Small intestine (tissue), 7 donors: Measurements from ENCODE around the gene CBX8. TPM values are rescaled to one million over a fixed set of nuclear protein-coding genes. Genes with fewer than 3 reads are reported as not detected.

Experiments used
- DNase-seq, 2 donors: peaks; one replicate each; pipeline versions ENCODE4 v3.0.0 to v3.0.0-alpha.2; 2013
- FAIRE-seq: peaks from 2 replicates; lab custom pipeline; 2012; peaks lifted over from hg19 to GRCh38; lab: Jason Lieb, UNC
- H3K27ac ChIP-seq, 3 donors: one replicate each; pipeline ENCODE4 v1.5.1; 2013; ENCODE audit warnings: low read length in 2 of 3, mild to moderate bottlenecking in 2 of 3, control low read depth in 1 of 3, inconsistent platforms in 1 of 3, low read depth in 1 of 3, moderate library complexity in 1 of 3
- H3K27me3 ChIP-seq, 3 donors: one replicate each; pipeline ENCODE4 v1.6.1; 2013; ENCODE audit warnings: low read length in 3 of 3, inconsistent platforms in 1 of 3; ENCODE audit not compliant: control insufficient read depth in 3 of 3, insufficient read depth in 3 of 3
- H3K36me3 ChIP-seq, 3 donors: one replicate each; pipeline ENCODE4 v1.6.1; 2013; ENCODE audit warnings: low read length in 3 of 3, inconsistent platforms in 1 of 3, low read depth in 1 of 3, mild to moderate bottlenecking in 1 of 3, moderate library complexity in 1 of 3; ENCODE audit not compliant: control insufficient read depth in 3 of 3, insufficient read depth in 2 of 3
- H3K4me1 ChIP-seq, 3 donors: one replicate each; pipeline ENCODE4 v1.6.1; 2013; ENCODE audit warnings: low read length in 2 of 3, inconsistent platforms in 1 of 3, low read depth in 1 of 3, mild to moderate bottlenecking in 1 of 3, moderate library complexity in 1 of 3; ENCODE audit not compliant: control insufficient read depth in 3 of 3, insufficient read depth in 2 of 3
- H3K4me3 ChIP-seq, 3 donors: one replicate each; pipeline ENCODE4 v1.5.1; 2013; ENCODE audit warnings: low read length in 3 of 3, control low read depth in 1 of 3, inconsistent platforms in 1 of 3, low read depth in 1 of 3, mild to moderate bottlenecking in 1 of 3, moderate library complexity in 1 of 3
- H3K9me3 ChIP-seq, 2 donors: one replicate each; pipeline ENCODE4 v1.6.1; 2013; ENCODE audit warnings: low read depth in 1 of 2, low read length in 1 of 2; ENCODE audit not compliant: control insufficient read depth in 2 of 2, insufficient read depth in 1 of 2
- WGBS, 3 donors: extraction: QIAGEN DNeasy Blood & Tissue Kit; methylation state at CpG; one replicate each; pipeline ENCODE4 v1.1.7; 2013; 5-methylcytosine and 5-hydroxymethylcytosine counted together
- polyA plus RNA-seq, 4 donors: library from polyadenylated mRNA; stranded (reverse) in 3 of 4; unstranded in 1 of 4; fragments of 200-250 nt in 3 of 4; fragments of 120-200 nt in 1 of 4; gene quantifications; one replicate each; pipeline versions ENCODE4 v1.2.1 to v1.2.3, GENCODE V29; 2013
- donor health status: healthy with polysubstance abuse.
- donor health status: control.
- donor health status: control.
- donor health status: Bipolar disorder and iron deficiency.
- donor health status: healthy.

Gene CBX8
- polyA plus RNA-seq, 4 donors: 2.7 to 10.0 (median 5.3) TPM

DNA sequence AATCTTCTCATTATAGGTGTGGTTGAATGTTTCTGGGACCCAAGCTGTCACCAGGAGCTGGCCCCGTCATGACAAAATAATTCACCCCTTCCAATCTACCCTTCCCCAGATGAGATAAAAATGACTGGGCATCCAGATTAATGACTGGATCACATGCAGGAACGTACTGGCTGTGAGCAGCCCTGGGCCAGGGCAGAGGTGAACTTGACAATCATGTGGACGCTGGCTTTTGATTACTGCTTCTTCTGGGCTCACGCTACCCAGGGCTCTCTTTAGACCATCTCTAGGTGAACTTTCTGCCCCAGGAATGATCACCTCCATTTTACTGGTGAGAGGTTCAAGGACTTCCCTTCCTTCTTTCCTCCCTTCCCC lies 24.1 kb upstream of the CBX8 start:
- Histone ChIP-seq H3K36me3 (no peaks in the 10 kb centered on the region), H3K27me3 (peaks cover 6 to 44% (median 11%) of the 10 kb centered on the region in 3 donors), H3K4me1 (peaks cover 0 to 14% (median 6%) of the 10 kb centered on the region in 3 donors), H3K4me3 (no peak overlapping the region), H3K9me3 (no peaks in the 10 kb centered on the region), H3K27ac (no peak overlapping the region)
- no peak for DNase-seq
- no peak for FAIRE-seq
- WGBS, 3 donors: 85 to 93% (median 91%) methylated on average over 4 of the region's 4 CpGs

DNA sequence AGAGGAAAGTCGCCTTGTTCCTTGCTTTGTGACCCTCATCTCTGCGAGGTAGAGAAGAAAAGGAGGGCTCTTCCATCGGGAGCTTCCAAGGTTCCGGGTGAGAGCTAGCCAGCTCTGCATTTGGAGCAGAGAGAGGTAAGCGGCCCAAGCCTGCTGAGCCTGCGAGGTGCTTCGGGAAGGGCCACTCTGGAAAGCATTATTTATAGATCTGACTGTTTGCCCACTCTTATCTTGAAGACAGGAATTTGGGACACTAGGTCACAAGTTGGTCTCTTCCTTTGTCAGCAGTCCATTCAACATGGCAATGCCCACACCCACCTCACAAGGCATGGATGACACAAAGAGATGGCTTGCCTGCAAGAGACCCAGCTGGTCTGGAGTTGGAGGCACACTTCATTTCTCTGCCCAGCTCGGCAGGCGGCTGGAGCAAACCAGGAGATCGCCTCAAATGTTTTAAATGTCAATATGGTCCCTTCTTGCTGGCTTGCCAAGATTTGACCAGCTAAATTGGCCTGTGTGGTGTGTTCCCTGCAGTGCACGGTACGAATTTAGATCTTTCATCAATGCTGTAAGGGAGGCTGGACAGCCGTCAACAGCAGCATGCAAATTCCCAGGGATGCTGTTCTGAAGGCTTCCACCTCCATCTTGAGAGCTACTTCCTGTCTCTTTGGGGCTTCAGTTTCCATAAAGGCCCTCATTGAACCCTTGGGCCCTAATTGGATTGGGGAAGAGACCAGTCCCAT lies 22.8 kb upstream of the CBX8 start:
- no peak for DNase-seq
- FAIRE-seq: no peak
- H3K27ac ChIP-seq: no peak overlapping the region
- no peaks in the 10 kb centered on the region for H3K9me3 ChIP-seq
- H3K27me3 ChIP-seq: peaks cover 6 to 55% (median 19%) of the 10 kb centered on the region in 3 donors
- no peaks in the 10 kb centered on the region for H3K36me3 ChIP-seq
- H3K4me1 ChIP-seq: peaks cover 0 to 4% (median under 1%) of the 10 kb centered on the region in 3 donors
- 89 to 92% (median 91%) methylated on average over 13 of the region's 13 CpGs for WGBS, 3 donors
- no peak overlapping the region for H3K4me3 ChIP-seq

DNA sequence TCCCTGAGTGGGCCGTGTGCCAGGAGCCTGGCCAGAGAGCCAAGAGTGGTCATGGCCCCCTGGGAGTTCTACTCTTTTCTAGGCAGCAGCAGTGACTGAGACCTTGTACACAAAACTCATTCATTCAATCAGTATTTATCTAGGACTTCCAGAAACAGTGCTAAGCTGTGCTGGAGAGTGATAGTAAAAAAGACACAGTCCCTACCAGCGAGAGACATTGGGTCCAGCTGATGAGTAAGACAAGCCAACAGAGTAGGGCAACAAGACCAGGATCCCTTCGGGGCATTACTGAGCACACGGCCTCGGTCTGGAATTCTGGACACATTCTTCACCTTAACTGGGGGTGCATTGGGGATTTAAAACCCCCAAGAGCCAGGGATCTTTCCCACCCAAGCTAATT lies 22.2 kb upstream of the CBX8 start:
- no peaks in the 10 kb centered on the region for H3K36me3 ChIP-seq
- peaks cover 6 to 61% (median 23%) of the 10 kb centered on the region in 3 donors for H3K27me3 ChIP-seq
- H3K9me3 ChIP-seq: no peaks in the 10 kb centered on the region
- H3K4me3 ChIP-seq: no peak overlapping the region
- DNase-seq: no peak
- no peak overlapping the region for H3K27ac ChIP-seq
- H3K4me1 ChIP-seq: peaks cover 0 to 9% (median 0%) of the 10 kb centered on the region in 3 donors
- FAIRE-seq: no peak
- WGBS, 3 donors: 85 to 88% (median 87%) methylated on average over 5 of the region's 5 CpGs

DNA sequence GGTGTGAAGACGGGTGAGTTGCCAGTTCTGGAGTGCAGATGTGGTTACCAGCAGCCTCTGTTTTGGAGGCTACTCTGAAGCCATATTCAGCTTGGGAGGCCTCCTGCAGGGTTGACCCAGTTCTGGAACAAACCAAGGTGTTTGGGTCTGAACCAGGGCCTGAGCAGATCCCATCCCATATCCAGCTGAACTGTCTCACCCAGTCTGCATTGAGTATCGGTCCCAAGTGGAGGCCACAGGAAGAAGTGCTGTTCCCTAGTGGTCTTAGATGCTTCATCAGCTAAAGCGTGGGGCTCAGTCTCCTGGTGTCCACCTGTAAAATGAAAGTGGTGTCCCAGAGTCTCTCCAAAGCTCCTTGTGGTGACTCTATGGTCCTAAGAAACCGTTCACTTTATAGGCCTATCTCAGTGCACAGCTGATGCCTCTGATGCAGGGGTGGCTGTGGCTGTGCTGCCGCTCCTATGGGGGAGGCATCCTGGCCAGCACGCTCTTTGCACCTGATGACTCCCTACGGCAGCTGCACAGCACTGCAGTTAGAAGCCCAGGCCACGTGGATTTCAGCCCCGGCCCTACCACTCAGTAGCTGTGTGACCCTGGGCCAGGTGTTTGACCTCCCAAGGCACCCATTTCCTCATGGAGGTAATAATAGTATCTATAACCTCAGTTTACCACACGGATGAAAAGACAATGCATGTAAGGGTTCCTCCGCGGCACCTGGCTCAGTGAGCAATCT lies 21.3 kb upstream of the CBX8 start:
- Histone ChIP-seq H3K27ac (no peak overlapping the region), H3K36me3 (no peaks in the 10 kb centered on the region), H3K4me1 (peaks cover 0 to 13% (median 0%) of the 10 kb centered on the region in 3 donors), H3K4me3 (no peak overlapping the region), H3K9me3 (no peaks in the 10 kb centered on the region), H3K27me3 (peaks cover 6 to 66% (median 23%) of the 10 kb centered on the region in 3 donors)
- no peak for DNase-seq
- 81 to 94% (median 84%) methylated on average over 12 of the region's 12 CpGs for WGBS, 3 donors
- FAIRE-seq: no peak

DNA sequence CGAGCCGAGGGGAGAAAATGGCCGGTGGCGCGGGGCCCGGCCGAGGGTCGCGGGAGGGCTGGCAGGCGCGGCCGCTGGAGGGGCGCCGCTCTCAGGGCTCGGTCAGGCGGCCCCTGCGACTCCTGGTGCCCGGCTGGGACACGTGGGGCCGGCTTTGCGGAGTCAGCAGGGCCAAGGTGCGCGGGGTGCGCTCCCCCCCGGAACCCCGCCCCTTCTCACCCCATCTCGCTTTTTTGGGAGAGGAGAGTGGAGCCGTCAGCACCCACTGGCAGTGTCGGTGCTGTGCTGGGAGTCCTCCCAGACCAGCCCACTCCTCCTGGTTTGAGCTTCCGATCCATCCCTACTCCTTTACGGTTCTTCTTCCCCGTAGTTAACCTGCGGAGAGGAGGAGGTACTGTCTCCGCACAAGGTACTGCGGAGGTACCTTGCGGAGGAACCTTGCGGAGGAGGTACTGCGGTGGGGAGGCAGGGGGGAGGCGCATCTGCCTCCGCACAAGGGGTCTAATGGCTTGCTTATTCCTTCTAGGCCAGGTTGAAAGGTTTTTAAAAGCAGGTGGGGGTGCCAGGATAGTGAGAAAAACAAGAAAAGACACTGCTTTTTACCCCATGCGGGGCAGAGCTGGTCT lies 19.1 kb upstream of the CBX8 start:
- DNase-seq: peak in 1 of 2 donors; percentile 46
- WGBS, 3 donors: 29 to 52% (median 44%) methylated on average over 37 to 41 of the region's 41 CpGs
- Histone ChIP-seq H3K27ac (no peak overlapping the region), H3K36me3 (no peaks in the 10 kb centered on the region), H3K4me3 (no peak overlapping the region), H3K27me3 (peaks cover 6 to 83% (median 38%) of the 10 kb centered on the region in 3 donors), H3K9me3 (peaks cover 0 to 2% of the 10 kb centered on the region in 2 donors), H3K4me1 (peaks cover 0 to 32% (median 0%) of the 10 kb centered on the region in 3 donors)
- no peak for FAIRE-seq

DNA sequence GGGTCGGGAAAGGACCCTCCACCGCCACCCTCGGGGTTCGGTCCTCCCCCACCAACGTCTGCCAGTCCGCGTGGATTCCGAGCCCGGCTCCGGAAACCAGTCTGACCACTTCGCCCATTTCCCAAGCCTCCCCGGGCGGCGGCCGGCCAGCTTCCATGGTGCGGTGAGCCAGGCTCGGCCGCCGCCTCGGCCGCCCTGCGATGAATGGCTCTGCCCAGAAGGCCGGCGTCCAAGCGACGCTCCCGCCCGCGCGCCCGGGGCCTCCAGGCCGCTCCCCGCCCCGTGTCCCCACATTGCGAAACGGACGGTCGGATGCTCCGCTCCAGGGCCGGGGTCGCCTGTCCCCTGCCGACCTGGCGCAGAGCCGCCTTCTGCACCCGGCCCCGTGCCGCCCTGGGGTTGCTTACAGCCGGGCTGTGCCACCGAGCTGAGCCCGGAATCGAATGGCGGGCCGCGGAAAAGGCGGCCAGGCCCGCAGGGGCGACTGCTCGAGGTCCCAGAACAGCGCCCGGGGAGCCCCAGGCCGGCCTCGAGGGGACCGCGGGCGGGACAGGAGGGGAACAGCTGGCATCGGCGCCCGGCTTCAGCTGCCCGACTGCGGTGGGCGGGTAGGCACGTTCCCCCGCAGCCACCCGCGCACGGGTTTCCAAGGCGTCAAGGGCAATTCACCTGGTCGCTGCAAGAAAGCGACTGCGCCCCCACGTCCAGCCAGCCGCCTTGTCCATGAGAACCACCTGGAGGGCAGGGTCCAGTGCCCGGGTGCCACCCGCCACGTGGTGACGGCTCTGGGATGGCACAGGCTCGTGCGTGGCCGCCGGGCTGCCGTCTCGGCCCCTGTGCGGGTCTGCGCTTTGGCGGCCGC lies 18.3 kb upstream of the CBX8 start:
- no peaks in the 10 kb centered on the region for H3K36me3 ChIP-seq
- WGBS, 3 donors: 2 to 4% (median 4%) methylated on average over 74 to 96 of the region's 96 CpGs
- DNase-seq (peak in 1 of 2 donors; percentile 73), FAIRE-seq (no peak)
- H3K27me3 ChIP-seq: peaks cover 6 to 90% (median 40%) of the 10 kb centered on the region in 3 donors
- H3K27ac ChIP-seq: no peak overlapping the region
- H3K9me3 ChIP-seq: peaks cover 0 to 2% of the 10 kb centered on the region in 2 donors
- peak overlapping the region in 1 of 3 donors; percentile 12 for H3K4me3 ChIP-seq
- peaks cover 0 to 39% (median 0%) of the 10 kb centered on the region in 3 donors for H3K4me1 ChIP-seq

DNA sequence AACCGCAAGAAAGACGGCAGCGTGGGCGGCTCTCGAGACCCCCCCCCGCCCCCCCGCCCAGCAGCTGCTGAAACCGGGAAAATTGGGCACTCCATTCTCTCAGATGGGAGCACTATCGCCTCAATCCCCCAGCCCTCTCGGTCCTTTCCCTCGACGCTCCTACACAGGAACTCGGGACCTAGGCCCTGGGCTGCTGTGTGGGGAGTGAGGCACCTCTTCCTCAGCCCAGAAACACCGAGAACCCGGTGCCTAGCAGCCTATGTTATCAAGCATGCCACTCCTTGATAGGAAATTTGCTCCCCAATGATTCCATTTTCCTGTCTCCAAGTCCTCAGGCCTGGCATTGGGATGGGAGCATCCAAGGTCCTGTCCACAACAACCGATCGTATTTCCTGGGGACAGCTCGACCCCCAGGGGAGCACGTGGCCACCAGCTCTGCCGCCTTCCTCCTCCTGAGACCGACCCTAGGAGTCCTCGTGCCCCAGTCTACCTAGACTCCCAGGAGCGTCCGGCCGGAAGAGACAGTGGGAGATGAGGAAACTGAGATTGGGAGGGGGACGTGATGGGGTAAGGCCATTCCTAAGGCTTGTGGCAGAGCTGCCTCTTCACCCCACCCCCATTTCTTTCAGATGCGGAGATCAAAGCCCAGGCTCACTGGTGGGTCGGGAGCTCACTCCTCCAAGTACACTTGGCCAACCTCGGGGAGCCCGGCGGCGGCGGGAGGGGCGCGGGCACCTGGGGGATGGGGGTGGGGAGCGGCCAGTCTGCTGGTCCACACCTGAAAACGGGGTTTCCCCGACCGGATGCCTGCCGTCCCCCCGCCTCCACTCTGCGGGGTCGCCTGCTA lies 17.5 kb upstream of the CBX8 start:
- peak in 1 of 2 donors; percentile 55 for DNase-seq
- H3K4me3 ChIP-seq: peak overlapping the region in 1 of 3 donors; percentile 12
- 3 to 10% (median 6%) methylated on average over 35 to 43 of the region's 43 CpGs for WGBS, 3 donors
- peaks cover 6 to 89% (median 42%) of the 10 kb centered on the region in 3 donors for H3K27me3 ChIP-seq
- H3K36me3 ChIP-seq: no peaks in the 10 kb centered on the region
- no peak for FAIRE-seq
- no peak overlapping the region for H3K27ac ChIP-seq
- peaks cover 0 to 41% (median 0%) of the 10 kb centered on the region in 3 donors for H3K4me1 ChIP-seq
- H3K9me3 ChIP-seq: peaks cover 0 to 2% of the 10 kb centered on the region in 2 donors
